Dermis microvascular lymphatic vessel endothelial cell (primary cell): ENCODE results near the gene GRIP1. TPM values are rescaled to one million over a fixed set of nuclear protein-coding genes. Genes with fewer than 3 reads are reported as not detected.
"Not testable (repeated sequence)": the region's sequence is repeated elsewhere in the genome, so short reads cannot be mapped to it uniquely, and the experiment has no call there.

Source experiments
- DNase-seq, 2 donors: peaks; one replicate each; pipeline versions ENCODE4 v3.0.0 to v3.0.0-alpha.2; 2010; ENCODE audit warnings: low read depth in 2 of 2
- total RNA-seq: library from RNA; depleted of rRNA; stranded (reverse); fragments of >200 nt; gene quantifications from 2 replicates; pipeline ENCODE4 v1.2.1, GENCODE V29; 2014

The GRIP1 gene
- total RNA-seq, 1 donor from 2014 or later, result under 0.01 TPM

- DNase-seq, result no peak
Observed at GRCh38 chr12:66331016-66331415, 347.9 kb downstream of the GRIP1 start.

DNA sequence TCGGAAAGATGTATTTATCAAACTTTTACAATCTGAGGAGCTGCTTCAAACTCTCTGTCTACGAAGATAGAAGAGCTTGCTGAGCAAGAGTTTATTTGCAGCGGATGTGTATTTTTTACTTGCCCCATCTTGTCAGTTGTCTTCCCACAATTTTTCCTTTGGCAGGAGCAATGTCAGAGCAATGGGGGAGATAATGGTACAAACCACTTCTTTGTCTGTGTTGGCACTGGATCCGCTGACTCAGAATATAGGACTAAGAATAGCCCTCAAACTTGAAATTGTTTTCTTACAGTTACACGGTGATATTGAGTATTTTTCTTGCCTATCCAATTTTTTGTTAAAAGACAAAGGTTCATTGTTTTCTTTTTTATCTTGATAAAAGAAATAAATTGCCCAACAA is 348.9 kb downstream of the GRIP1 start:
- DNase-seq, result no peak

DNA sequence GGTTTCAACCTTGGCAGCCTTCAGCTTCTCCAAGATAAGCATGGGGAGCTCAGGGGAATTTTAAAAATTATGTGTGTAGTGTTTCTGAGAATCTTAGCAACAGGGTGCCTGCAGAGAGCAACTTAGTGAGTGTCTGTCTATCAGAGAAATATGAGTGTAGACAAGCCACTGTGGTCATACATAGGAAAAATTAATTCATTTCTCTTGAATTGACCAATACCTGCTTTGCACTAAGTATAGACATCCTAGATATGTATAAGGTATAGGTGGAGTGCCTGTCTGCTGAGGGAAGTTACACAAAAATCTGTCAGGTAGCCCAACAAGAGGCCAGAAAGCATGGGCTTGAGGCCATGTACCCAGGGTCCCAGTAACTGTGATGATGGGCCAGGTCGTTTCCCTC is 355.9 kb downstream of the GRIP1 start:
- no peak for DNase-seq

- peak in 1 of 2 donors; percentile 7 for DNase-seq
Observed at GRCh38 chr12:66321435-66321834, 357.4 kb downstream of the GRIP1 start.

DNA sequence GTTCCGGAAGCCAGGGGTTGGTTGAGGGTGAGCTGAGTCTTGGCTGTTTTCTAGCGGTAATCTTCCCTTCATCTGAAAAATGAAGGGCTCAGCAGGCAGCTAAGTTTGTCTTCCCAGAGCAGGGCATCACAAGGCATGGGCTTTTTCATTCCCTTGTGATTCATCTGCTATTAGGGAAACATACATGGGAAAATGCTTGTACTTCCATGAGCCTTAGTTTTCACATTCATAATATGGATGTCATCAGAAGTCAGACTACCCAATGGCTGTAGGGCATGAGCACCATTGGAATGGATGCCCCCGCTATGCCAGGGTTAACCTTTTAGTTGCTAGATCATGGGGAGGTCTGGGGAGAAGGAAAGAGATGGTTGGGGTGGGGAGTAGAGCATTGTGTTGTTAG is 357.9 kb downstream of the GRIP1 start:
- DNase-seq, result no peak

GRCh38 chr12:66319266-66319954 is 359.5 kb downstream of the GRIP1 start:
- DNase-seq, result no peak

GRCh38 chr12:66314278-66314677 is 364.6 kb downstream of the GRIP1 start:
- DNase-seq, result no peak

DNA sequence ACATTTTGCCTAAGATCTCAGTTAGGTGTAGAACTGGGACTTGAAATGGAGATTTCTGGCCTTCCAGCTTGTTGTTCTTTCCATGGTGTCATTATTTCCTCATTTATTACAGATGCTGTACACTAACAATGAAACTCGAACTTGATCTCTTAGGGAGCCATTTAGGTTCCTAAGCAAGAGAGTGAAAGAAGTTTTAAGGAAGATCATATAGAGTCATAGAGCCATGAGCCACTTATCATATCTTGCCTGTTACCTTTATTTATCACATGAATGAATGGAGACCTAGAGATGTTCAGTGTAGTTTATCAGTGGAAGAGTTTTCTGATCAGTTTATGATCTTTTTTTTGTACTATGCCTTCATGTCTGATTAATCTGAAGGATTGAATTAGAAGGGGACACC is 366.7 kb downstream of the GRIP1 start:
- no peak for DNase-seq

- no peak for DNase-seq
Observed at GRCh38 chr12:66309606-66310005, 369.3 kb downstream of the GRIP1 start.

DNA sequence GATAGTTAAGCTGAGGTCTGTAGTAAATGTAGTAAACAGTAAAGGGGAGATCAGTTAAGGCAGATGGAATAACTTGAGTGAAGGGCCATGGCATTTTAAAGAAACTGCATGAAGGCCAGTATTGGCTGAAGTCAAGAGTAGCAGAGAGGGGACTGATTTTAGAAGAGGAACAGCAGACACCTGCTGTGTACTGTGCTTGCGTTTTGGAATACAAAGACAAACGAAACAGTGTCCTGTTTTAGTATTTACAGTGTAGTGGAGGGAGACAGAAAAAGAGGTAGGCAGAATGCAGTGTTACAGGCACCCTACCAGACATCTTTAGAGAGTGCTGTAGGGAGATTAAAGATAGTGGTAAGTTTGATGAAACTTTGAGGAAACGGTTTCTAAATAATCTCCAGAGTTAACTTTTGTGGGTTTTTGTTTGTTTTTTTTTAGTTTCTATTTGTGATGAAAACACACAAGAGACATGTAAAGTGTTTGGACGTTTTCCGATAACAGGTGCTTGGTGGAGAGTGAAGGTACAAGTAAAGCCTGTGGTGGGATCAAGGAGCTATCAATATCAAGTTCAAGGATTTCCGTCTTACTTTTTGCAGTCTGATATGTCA is 374.5 kb downstream of the GRIP1 start:
- DNase-seq, result no peak

DNA sequence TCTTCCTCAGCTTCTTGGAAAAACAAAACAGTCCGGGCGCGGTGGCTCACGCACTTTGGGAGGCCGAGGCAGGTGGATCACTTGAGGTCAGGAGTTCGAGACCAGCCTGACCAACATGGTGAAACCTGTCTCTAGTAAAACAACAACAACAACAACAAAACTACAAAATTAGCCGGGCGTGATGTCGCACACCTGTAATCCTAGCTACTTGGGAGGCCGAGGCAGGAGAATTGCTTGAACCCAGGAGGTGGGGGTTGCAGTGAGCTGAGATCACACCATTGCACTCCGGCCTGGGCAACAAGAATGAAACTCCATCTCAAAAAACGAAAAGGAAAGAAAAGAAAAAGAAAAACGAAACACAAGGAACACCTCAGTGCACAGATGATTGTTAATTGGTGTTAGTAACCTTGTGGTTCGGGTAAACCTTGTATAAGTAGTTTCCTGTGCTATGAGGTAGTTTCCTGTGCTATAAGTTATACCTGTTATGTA is 375.5 kb downstream of the GRIP1 start:
- not testable (repeated sequence) for DNase-seq

- DNase-seq, result no peak
Observed at GRCh38 chr12:66302827-66303169, 376.1 kb downstream of the GRIP1 start.

DNA sequence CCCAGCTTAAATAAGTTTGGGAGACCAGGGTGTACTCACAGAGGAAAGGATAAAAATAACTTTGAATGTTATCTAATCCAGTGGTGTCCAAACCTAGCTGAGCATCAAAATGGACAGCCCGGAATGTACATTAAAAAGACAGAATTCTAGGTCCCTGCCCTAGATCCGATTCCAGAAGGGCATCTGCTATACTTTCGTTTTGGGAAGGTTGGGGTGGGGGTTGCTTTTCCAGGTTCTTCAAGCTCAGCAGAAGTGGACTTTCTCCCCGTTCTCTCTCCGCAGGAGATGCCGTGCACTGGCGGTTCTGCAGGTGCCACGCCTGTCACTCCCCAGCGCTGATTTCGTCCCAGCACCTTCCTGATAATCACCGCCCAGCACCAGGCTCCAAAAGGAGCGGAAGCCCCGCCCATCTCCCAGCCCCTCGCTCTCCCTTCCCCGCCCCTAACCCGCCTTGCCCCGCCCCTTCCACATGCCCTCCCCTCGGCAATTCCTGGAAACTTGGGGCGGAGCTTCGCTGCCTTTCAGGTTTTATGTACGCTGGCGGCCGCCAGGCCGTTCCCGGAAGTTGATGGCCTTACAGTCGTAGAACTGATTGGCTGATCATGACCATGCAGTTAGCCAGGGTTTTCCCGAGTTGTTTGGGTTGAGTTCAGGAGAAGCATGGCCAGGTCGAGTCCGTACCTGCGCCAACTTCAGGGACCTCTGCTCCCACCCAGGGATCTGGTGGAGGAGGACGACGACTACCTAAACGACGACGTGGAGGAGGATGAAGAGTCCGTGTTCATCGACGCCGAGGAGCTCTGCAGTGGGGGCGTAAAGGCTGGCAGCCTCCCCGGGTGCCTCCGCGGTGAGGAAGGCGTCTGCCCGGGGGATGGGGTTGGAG is 376.7 kb downstream of the GRIP1 start, which contains the start of gene HELB:
Gene HELB, plus strand, starts transcription at position 550 of the 883 bp plus-strand sequence. Its CDS starts 111 bp downstream, at position 661.
- peak; percentile 94 to 97 for DNase-seq

DNA sequence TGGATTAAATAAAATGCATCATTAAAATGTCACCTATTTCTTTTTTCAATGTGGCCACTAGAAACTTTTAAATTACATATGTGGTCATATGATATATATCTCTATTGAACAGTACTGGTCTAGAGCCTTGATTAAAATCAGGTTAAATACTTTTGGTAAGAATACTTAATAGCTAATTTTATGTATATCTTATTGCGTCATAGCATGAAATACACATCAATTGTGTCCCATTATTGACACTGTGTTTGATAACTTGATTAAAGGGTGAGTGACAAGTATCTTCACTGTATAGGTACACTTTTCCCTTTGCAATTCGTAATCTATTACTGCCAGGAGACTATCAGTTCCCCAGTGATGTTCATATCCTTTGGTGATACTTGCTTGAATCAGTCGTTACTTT is 381.0 kb downstream of the GRIP1 start:
- DNase-seq, result no peak
